ENCODE data around the gene ZNF248. TPM values are rescaled to one million over a fixed set of nuclear protein-coding genes. Genes with fewer than 3 reads are reported as not detected.

ZNF248 gene
- total and polyA plus RNA-seq, 4 donors = 3.6 to 38.0 (median 6.3) TPM

DNA sequence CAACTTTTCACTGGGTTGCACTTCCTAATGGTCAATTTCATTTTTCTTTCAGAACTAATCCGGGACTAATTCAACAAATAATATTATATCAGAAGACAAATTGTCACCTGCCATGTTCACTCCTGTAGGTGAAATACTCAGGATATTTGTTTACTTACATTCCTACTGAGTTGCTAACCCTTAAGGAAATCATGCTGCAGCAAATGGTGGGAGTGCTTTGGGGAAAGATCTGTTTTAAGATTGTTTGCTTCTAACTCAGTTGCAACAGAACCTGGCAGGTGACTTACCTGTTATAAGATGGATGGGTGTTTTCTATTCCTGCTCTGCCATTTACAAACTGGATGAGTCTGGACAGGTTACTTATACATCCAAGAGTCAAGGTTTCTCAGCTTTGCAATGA is 81.8 kb downstream of the ZNF248 start:
- Histone ChIP-seq H3K9ac (ENCODE audit: insufficient read depth in 1 of 2, low read length in 2 of 2) (no peak overlapping the region), H3K4me1 (ENCODE audit: control insufficient read depth in 5 of 5, insufficient read depth in 5 of 5, low read length in 5 of 5) (no peaks in the 10 kb centered on the region), H3K27me3 (ENCODE audit: control insufficient read depth in 3 of 3, insufficient read depth in 3 of 3, low read length in 2 of 3) (no peaks in the 10 kb centered on the region), H3K9me3 (ENCODE audit: control insufficient read depth in 4 of 4, insufficient read depth in 3 of 4, low read length in 3 of 4) (peaks cover 0 to 17% (median 4%) of the 10 kb centered on the region in 4 donors), H3K4me3 (no peak overlapping the region), H3K36me3 (ENCODE audit: control insufficient read depth in 4 of 4, insufficient read depth in 4 of 4, low read length in 4 of 4) (no peaks in the 10 kb centered on the region), H3K27ac (ENCODE audit: low read depth in 1 of 2, low read length in 1 of 2) (no peak overlapping the region)
- WGBS, 2 donors = 95 to 97% methylated on average over 1 of the region's 1 CpG
- DNase-seq = no peak
- TF ChIP-seq, protein P1, sequence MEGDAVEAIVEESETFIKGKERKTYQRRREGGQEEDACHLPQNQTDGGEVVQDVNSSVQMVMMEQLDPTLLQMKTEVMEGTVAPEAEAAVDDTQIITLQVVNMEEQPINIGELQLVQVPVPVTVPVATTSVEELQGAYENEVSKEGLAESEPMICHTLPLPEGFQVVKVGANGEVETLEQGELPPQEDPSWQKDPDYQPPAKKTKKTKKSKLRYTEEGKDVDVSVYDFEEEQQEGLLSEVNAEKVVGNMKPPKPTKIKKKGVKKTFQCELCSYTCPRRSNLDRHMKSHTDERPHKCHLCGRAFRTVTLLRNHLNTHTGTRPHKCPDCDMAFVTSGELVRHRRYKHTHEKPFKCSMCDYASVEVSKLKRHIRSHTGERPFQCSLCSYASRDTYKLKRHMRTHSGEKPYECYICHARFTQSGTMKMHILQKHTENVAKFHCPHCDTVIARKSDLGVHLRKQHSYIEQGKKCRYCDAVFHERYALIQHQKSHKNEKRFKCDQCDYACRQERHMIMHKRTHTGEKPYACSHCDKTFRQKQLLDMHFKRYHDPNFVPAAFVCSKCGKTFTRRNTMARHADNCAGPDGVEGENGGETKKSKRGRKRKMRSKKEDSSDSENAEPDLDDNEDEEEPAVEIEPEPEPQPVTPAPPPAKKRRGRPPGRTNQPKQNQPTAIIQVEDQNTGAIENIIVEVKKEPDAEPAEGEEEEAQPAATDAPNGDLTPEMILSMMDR (IDR thresholded peaks at IDR 0.05; ENCODE audit: control extremely low read depth, extremely low read depth) = no peak
- ATAC-seq (ENCODE audit: insufficient read depth, low FRiP score) = no peak

DNA sequence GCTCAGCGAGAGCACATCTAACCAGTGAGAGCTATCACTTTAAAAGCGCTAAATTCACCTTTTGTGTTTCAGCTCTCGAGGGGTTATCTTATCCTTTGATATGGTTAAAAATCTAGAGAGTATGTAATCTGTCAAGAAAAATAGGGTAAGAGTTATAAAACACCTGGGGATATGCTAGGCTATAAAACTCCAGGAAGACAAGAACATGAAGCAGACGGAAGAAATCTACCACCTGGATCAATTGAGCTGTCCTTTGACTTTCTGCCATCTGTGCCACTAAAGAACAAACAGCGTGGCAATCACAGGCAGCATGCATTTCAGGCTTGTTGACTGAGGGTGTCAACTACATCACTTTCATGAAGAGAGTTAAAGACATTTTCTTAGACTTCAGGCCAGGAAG is 83.1 kb downstream of the ZNF248 start:
- Histone ChIP-seq H3K36me3 (ENCODE audit: control insufficient read depth in 4 of 4, insufficient read depth in 4 of 4, low read length in 4 of 4) (no peaks in the 10 kb centered on the region), H3K9ac (ENCODE audit: insufficient read depth in 1 of 2, low read length in 2 of 2) (no peak overlapping the region), H3K27ac (ENCODE audit: low read depth in 1 of 2, low read length in 1 of 2) (no peak overlapping the region), H3K9me3 (ENCODE audit: control insufficient read depth in 4 of 4, insufficient read depth in 3 of 4, low read length in 3 of 4) (peaks cover 0 to 17% (median 3%) of the 10 kb centered on the region in 4 donors), H3K4me3 (no peak overlapping the region), H3K27me3 (ENCODE audit: control insufficient read depth in 3 of 3, insufficient read depth in 3 of 3, low read length in 2 of 3) (no peaks in the 10 kb centered on the region), H3K4me1 (ENCODE audit: control insufficient read depth in 5 of 5, insufficient read depth in 5 of 5, low read length in 5 of 5) (no peaks in the 10 kb centered on the region)
- WGBS, 2 donors = 79 to 81% methylated on average over 5 of the region's 5 CpGs
- DNase-seq (no peak), ATAC-seq (ENCODE audit: insufficient read depth, low FRiP score) (no peak)
- TF ChIP-seq, protein P1 (IDR thresholded peaks at IDR 0.05; ENCODE audit: control extremely low read depth, extremely low read depth) = no peak

- H3K4me3 ChIP-seq = no peak overlapping the region
- ATAC-seq (ENCODE audit: insufficient read depth, low FRiP score) = no peak
- H3K4me1 ChIP-seq (ENCODE audit: control insufficient read depth in 5 of 5, insufficient read depth in 5 of 5, low read length in 5 of 5) = no peaks in the 10 kb centered on the region
- TF ChIP-seq, protein P1 (IDR thresholded peaks at IDR 0.05; ENCODE audit: control extremely low read depth, extremely low read depth) = no peak
- H3K9me3 ChIP-seq (ENCODE audit: control insufficient read depth in 4 of 4, insufficient read depth in 3 of 4, low read length in 3 of 4) = peaks cover 0 to 8% (median 3%) of the 10 kb centered on the region in 4 donors
- H3K27me3 ChIP-seq (ENCODE audit: control insufficient read depth in 3 of 3, insufficient read depth in 3 of 3, low read length in 2 of 3) = no peaks in the 10 kb centered on the region
- WGBS, 2 donors = 62 to 89% methylated on average over 1 of the region's 1 CpG
- H3K36me3 ChIP-seq (ENCODE audit: control insufficient read depth in 4 of 4, insufficient read depth in 4 of 4, low read length in 4 of 4) = no peaks in the 10 kb centered on the region
- no peak for DNase-seq
- no peak overlapping the region for H3K27ac ChIP-seq (ENCODE audit: low read depth in 1 of 2, low read length in 1 of 2)
- H3K9ac ChIP-seq (ENCODE audit: insufficient read depth in 1 of 2, low read length in 2 of 2) = no peak overlapping the region
Observed at GRCh38 chr10:37765216-37765615, 92.2 kb downstream of the ZNF248 start.

DNA sequence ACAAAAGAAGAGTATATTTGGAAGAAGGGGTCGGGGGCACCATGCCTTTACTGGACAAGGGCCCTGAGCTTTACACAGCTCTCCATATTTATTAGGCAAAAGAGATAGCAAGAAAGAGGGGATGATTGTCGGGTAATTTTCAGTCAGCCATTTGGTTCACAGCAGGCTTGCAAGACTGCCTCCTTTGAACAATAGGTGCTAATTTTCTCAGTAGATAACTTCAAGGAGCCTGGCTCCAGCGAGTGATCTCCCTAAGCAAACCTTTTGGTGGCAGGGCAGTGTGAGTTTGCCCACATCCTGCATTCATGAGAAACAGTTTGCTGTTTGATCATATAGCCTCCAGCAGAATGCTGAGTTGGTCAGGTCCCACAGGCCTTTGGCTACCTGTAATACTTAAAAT is 94.3 kb downstream of the ZNF248 start:
- no peak for ATAC-seq (ENCODE audit: insufficient read depth, low FRiP score)
- H3K4me1 ChIP-seq (ENCODE audit: control insufficient read depth in 5 of 5, insufficient read depth in 5 of 5, low read length in 5 of 5) = no peaks in the 10 kb centered on the region
- H3K27me3 ChIP-seq (ENCODE audit: control insufficient read depth in 3 of 3, insufficient read depth in 3 of 3, low read length in 2 of 3) = no peaks in the 10 kb centered on the region
- WGBS, 2 donors = 56 to 58% methylated on average over 3 of the region's 3 CpGs
- H3K4me3 ChIP-seq = no peak overlapping the region
- H3K9me3 ChIP-seq (ENCODE audit: control insufficient read depth in 4 of 4, insufficient read depth in 3 of 4, low read length in 3 of 4) = peaks cover 0 to 8% (median 4%) of the 10 kb centered on the region in 4 donors
- DNase-seq = no peak
- no peak overlapping the region for H3K27ac ChIP-seq (ENCODE audit: low read depth in 1 of 2, low read length in 1 of 2)
- H3K9ac ChIP-seq (ENCODE audit: insufficient read depth in 1 of 2, low read length in 2 of 2) = no peak overlapping the region
- no peaks in the 10 kb centered on the region for H3K36me3 ChIP-seq (ENCODE audit: control insufficient read depth in 4 of 4, insufficient read depth in 4 of 4, low read length in 4 of 4)
- TF ChIP-seq, protein P1 (IDR thresholded peaks at IDR 0.05; ENCODE audit: control extremely low read depth, extremely low read depth) = no peak

Measured in lung (tissue), 12 donors.